NT2/D1 (cell line): ENCODE data around the gene GALNT14.

Experiments used
- SUZ12 ChIP-seq: IDR thresholded peaks from 2 replicates; pipeline ENCODE4 v1.6.1; 2011; ENCODE audit not compliant: insufficient read length, insufficient read depth; ENCODE audit errors: extremely low read depth
- YY1 ChIP-seq: IDR thresholded peaks from 2 replicates; pipeline ENCODE4 v1.6.1; 2011; ENCODE audit not compliant: insufficient read length, insufficient read depth

DNA sequence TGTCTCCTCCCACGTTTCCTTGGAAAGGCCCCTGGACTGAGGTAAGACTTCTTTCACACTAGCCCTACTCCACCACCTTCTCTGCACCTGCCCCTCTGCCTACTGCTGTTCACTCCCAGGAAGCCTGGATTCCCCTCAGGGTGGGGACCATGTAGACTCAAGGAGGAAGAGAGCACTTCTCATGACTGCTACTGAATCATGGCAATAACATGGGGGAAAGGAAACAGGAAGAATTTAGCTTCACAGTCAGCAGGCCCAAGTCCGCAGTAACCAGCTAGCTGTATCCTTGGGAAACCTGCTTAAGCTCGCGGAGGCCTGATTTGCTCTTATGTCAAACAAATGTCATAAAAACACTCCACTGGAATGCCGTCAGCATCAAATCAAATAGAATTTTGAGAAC, 204.7 kb downstream of the GALNT14 start:
- TF ChIP-seq YY1 (no peak), SUZ12 (no peak)
